ENCODE measurements around the gene POU2AF2.

POU2AF2 gene

GRCh38 chr11:111272420-111272819, 26.9 kb downstream of the POU2AF2 start:
- H3K9me3 ChIP-seq (ENCODE audit: control insufficient read depth, insufficient read depth, low read depth, low read length) = no peaks in the 10 kb centered on the region
- no peak overlapping the region for H3K4me3 ChIP-seq (ENCODE audit: low read depth, low read length)
- H3K4me1 ChIP-seq (ENCODE audit: control insufficient read depth, insufficient read depth, low read length) = no peaks in the 10 kb centered on the region
- no peaks in the 10 kb centered on the region for H3K36me3 ChIP-seq (ENCODE audit: control insufficient read depth in 2 of 2, insufficient read depth in 1 of 2, low read length in 2 of 2)
- POLR2A ChIA-PET = no interaction called here
- CTCF ChIA-PET = interaction anchor here (0.6 kb wide), 1 partner anchor 27 kb away, joined by 3 read pairs; no protein-coding TSS in a partner anchor
- no peak overlapping the region for H3K27ac ChIP-seq (ENCODE audit: extremely low read depth, low read depth, low read length)
- TF ChIP-seq ZBTB26 (tag by site-specific recombination; optimal IDR thresholded peaks at IDR 0.05) (no peak), OSR2 (tag by site-specific recombination; IDR thresholded peaks at IDR 0.05) (no peak), GLI4 (tag by site-specific recombination; IDR thresholded peaks at IDR 0.05) (no peak), ZNF433 (tag by site-specific recombination; IDR thresholded peaks at IDR 0.05; ENCODE audit: low read depth) (no peak), ZNF175 (tag by site-specific recombination; IDR thresholded peaks at IDR 0.05) (no peak), KLF1 (tag by site-specific recombination; IDR thresholded peaks at IDR 0.05) (no peak)
- TF ChIP-seq, protein P1, sequence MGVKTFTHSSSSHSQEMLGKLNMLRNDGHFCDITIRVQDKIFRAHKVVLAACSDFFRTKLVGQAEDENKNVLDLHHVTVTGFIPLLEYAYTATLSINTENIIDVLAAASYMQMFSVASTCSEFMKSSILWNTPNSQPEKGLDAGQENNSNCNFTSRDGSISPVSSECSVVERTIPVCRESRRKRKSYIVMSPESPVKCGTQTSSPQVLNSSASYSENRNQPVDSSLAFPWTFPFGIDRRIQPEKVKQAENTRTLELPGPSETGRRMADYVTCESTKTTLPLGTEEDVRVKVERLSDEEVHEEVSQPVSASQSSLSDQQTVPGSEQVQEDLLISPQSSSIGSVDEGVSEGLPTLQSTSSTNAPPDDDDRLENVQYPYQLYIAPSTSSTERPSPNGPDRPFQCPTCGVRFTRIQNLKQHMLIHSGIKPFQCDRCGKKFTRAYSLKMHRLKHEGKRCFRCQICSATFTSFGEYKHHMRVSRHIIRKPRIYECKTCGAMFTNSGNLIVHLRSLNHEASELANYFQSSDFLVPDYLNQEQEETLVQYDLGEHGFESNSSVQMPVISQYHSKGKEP (tag by site-specific recombination; IDR thresholded peaks at IDR 0.05) = no peak

DNA sequence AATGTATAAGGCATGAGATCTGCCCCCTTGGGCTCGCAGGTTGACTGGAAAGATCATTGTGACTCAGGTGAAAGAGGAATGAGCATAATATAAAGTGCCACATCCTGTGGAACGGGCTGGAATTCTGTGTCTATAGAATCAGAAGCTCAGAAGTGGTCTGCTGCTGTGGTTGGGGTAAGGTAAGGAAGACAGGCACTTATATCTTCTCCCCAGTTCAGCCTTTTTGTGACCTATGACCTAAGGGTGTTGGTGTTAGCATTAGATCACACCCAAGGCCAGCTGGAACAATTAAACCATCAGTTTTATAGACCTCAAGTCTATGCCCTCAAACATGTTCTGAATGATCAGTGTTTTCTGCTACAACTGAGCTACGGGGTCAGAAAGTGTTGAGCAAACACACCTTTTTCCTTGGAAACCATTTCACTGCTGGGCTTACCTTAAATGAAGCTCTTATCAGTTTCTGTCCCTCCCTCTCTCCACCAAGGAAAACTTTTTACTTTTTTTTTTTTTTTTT, 37.1 kb downstream of the POU2AF2 start:
- Histone ChIP-seq H3K4me3 (ENCODE audit: low read depth, low read length) (no peak overlapping the region), H3K9me3 (ENCODE audit: control insufficient read depth, insufficient read depth, low read depth, low read length) (no peaks in the 10 kb centered on the region), H3K36me3 (ENCODE audit: control insufficient read depth in 2 of 2, insufficient read depth in 1 of 2, low read length in 2 of 2) (no peaks in the 10 kb centered on the region), H3K27ac (ENCODE audit: extremely low read depth, low read depth, low read length) (no peak overlapping the region), H3K4me1 (ENCODE audit: control insufficient read depth, insufficient read depth, low read length) (no peaks in the 10 kb centered on the region)
- CTCF ChIA-PET = interaction anchor here (0.6 to 7.1 kb wide), 33 partner anchors 9 to 1220 kb away, joined by 3 to 122 read pairs (median 4); partner anchors contain the start of genes POU2AF2 and POU2AF3
- TF ChIP-seq ZNF19 (tag by site-specific recombination; IDR thresholded peaks at IDR 0.05; ENCODE audit: low read depth) (no peak), SALL2 (tag by site-specific recombination; IDR thresholded peaks at IDR 0.05; ENCODE audit: borderline replicate concordance) (no peak), ZNF239 (tag by site-specific recombination; IDR thresholded peaks at IDR 0.05) (no peak), ZNF670 (tag by site-specific recombination; IDR thresholded peaks at IDR 0.05; ENCODE audit: low read depth) (no peak), BCL11A (tag by site-specific recombination; IDR thresholded peaks at IDR 0.05; ENCODE audit: low read depth) (no peak), ZNF776 (tag by site-specific recombination; IDR thresholded peaks at IDR 0.05; ENCODE audit: borderline replicate concordance) (no peak), GLIS1 (tag by site-specific recombination; IDR thresholded peaks at IDR 0.05) (no peak), MYNN (tag by site-specific recombination; IDR thresholded peaks at IDR 0.05; ENCODE audit: borderline replicate concordance) (no peak), SETDB1 (IDR thresholded peaks at IDR 0.05; ENCODE audit: insufficient read length, low read length) (no peak)
- POLR2A ChIA-PET = interaction anchor here (0.6 to 1.1 kb wide), 3 partner anchors 141 to 905 kb away, joined by 3 to 4 read pairs (median 3); no protein-coding TSS in a partner anchor

DNA sequence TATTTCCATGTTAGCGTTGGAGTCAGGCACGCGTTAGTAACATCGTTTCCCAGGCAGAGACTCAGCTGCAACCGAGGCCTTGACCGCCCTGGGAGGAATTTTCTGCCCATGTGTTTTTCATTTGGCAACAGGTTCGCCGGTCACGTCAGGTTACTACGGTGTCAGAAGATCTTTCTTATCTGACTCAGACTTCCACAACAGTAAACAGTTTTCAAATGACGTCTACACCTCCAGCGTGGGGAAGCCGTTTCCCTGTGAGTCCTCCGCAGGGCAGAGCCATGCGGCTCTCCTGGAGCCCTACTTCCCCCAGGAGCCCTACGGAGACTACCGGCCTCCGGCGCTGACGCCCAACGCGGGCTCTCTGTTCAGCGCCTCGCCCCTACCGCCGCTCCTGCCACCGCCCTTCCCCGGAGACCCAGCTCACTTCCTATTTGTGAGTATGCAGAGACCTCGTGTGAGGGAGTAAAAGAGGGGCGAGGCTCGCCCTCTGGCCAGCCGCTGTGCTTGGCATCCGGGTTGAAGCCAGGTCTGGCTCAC, 38.5 kb downstream of the POU2AF2 start:
- TF ChIP-seq ZIC2 (tag by site-specific recombination; IDR thresholded peaks at IDR 0.05) = no peak
- no peak for TF ChIP-seq ZNF391 (tag by site-specific recombination; IDR thresholded peaks at IDR 0.05; ENCODE audit: borderline replicate concordance, low read depth)
- TF ChIP-seq EGR2 (tag by site-specific recombination; IDR thresholded peaks at IDR 0.05; ENCODE audit: low read depth) = no peak
- no peaks in the 10 kb centered on the region for H3K36me3 ChIP-seq (ENCODE audit: control insufficient read depth in 2 of 2, insufficient read depth in 1 of 2, low read length in 2 of 2)
- H3K27ac ChIP-seq (ENCODE audit: extremely low read depth, low read depth, low read length) = no peak overlapping the region
- POLR2A ChIA-PET = no interaction called here
- H3K4me3 ChIP-seq (ENCODE audit: low read depth, low read length) = no peak overlapping the region
- H3K4me1 ChIP-seq (ENCODE audit: control insufficient read depth, insufficient read depth, low read length) = no peaks in the 10 kb centered on the region
- no peaks in the 10 kb centered on the region for H3K9me3 ChIP-seq (ENCODE audit: control insufficient read depth, insufficient read depth, low read depth, low read length)
- CTCF ChIA-PET = interaction anchor here (0.5 to 7.1 kb wide), 15 partner anchors 13 to 196 kb away, joined by 3 to 122 read pairs (median 4); partner anchors contain the start of gene POU2AF3

All from HEK293 (cell line).